GM18511 (cell line): ENCODE measurements around the gene NCBP2.

Experiments
- ATAC-seq: cut with Tn5 transposase; IDR thresholded peaks from one replicate; pipeline ENCODE4 v1.9.1; 2021; ENCODE audit warnings: mild to moderate bottlenecking, moderate library complexity; ENCODE audit not compliant: unreplicated experiment

Gene NCBP2

DNA sequence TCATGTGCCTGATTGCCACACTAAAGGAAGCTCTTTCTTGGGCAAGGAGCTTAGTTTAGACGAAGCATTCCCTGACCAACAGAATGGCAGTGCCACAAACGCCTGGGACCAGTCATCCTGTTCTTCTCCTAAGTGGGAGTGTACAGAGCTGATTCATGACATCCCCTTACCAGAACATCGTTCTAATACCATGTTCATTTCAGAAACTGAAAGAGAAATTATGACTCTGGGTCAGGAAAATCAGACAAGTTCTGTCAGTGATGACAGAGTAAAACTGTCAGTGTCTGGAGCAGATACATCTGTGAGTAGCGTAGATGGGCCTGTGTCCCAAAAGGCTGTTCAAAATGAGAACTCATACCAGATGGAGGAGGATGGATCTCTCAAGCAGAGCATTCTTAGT is 56.2 kb downstream of the NCBP2 start:
- ATAC-seq = no peak
